ENCODE results near the gene SH3RF3. TPM values are rescaled to one million over a fixed set of nuclear protein-coding genes. Genes with fewer than 3 reads are reported as not detected.

SH3RF3 gene
- total RNA-seq, 4 donors from 2014 or later: 5.3 to 10.0 (median 8.0) TPM

DNA sequence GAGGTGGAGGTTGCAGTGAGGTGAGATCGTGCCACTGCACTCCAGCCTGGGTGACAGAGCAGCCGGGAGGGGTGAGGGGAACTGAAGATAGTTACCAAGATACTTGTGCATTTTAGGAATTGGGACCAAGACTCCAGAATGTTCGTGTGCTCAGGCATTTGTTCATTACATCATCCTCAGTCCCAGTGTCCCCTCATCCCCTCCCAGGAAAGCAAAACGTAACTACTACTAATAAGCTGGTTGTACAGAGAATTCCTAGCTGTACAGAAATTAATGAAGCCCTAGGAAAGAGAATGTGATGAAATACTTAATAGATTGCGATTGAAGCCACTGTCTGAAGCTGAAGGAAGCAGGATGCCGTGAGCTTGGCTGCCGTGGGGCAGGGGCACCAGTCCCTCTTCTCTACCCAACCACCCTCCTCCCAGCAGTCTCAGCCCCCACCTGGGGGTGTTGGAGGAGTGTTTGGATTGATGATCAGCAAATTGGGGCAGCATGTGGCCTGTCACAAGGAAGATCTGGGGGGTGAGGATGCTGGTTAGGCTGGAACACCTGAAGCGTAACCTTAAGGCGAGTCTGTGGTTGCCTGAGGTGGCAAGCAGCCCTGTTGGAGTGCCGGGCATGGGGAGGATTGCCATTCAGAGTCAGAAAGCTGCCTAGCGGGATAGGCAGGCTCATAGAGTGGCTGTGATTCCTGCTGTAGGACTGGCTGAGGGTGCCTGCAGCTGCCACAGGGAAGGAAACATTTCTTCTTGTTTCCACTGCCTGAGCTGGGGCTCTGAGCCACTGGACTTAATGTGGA, 140.9 kb downstream of the SH3RF3 start:
- TF ChIP-seq, protein P1, sequence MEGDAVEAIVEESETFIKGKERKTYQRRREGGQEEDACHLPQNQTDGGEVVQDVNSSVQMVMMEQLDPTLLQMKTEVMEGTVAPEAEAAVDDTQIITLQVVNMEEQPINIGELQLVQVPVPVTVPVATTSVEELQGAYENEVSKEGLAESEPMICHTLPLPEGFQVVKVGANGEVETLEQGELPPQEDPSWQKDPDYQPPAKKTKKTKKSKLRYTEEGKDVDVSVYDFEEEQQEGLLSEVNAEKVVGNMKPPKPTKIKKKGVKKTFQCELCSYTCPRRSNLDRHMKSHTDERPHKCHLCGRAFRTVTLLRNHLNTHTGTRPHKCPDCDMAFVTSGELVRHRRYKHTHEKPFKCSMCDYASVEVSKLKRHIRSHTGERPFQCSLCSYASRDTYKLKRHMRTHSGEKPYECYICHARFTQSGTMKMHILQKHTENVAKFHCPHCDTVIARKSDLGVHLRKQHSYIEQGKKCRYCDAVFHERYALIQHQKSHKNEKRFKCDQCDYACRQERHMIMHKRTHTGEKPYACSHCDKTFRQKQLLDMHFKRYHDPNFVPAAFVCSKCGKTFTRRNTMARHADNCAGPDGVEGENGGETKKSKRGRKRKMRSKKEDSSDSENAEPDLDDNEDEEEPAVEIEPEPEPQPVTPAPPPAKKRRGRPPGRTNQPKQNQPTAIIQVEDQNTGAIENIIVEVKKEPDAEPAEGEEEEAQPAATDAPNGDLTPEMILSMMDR (IDR thresholded peaks at IDR 0.05; ENCODE audit: low read depth): no peak

DNA sequence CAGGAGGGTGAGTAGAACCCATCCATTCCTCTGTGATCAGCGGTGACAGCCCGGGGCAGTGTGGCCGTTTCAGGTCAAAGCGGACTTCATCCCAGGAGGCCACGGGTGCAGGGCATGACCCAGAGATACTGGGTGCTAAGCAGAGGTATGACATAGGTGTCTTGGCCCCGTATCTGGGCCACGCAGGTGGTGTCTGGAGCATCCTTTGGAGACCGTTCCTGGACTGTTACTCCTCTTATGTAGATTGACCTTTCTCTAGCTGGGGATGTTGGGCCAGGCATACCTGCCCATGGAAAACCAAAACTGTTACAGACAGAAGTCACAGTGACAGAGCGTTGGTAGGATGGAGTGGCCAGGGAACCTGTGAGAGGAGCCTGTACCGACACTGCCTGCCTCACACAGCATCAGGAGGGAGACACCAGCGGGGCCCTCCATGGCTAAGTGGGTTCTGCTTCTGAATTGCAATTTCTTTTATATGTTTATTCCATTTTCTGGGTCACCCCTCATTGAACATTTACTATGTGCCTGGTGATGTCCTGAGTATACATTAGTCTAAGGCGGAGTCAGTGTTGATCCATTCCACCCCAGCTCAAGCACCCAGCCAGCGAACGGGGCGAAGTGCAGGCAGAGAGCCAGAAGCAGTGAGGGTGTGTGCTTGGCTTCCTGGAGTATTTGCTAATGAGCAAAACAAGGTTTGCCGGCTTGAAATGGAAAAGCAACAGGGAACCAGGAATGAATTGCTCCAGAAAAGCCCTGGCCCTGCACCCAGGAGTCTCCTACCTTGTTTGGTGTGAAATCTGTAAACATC, 141.7 kb downstream of the SH3RF3 start:
- TF ChIP-seq, protein P1 (IDR thresholded peaks at IDR 0.05; ENCODE audit: low read depth): no peak

DNA sequence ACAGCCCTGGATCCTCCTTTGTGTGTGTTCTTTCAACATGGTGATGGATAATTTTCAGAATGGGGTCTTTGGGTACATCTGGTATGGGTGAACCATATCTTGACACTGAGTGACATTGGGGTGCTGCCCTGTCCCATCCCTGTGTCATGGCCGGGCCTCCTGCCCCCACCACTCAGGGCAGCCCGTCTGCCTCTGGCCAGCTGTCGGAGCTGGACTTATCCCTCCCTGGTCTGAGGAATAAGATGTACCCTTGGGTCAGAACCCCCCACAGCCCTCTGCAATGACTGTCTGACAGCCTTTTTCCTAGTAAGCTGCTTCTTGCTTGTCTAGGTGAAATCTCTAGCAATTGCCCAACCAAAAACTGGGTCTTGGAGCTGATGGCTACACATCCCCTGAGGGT, 142.9 kb downstream of the SH3RF3 start:
- TF ChIP-seq, protein P1 (IDR thresholded peaks at IDR 0.05; ENCODE audit: low read depth): no peak

DNA sequence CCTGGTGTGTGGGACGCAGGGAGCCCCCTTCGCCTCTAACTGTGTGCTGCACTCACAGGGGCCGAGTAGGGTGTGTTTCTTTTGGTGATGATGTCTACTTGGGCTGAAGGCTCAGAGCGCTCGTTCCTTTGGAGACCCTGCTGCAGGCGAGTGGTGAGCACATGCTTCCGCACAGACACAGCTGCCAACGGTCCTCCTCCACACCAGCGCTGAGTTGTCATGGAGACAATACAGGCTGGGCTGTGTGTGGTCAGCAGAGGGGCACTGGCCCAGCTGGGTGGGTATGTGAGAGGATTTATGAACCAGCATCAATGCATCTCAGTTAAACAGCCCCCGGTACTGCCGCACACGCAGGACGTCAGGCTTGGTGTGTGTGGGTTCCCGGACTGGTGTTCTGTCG, 143.5 kb downstream of the SH3RF3 start:
- TF ChIP-seq, protein P1 (IDR thresholded peaks at IDR 0.05; ENCODE audit: low read depth): no peak

DNA sequence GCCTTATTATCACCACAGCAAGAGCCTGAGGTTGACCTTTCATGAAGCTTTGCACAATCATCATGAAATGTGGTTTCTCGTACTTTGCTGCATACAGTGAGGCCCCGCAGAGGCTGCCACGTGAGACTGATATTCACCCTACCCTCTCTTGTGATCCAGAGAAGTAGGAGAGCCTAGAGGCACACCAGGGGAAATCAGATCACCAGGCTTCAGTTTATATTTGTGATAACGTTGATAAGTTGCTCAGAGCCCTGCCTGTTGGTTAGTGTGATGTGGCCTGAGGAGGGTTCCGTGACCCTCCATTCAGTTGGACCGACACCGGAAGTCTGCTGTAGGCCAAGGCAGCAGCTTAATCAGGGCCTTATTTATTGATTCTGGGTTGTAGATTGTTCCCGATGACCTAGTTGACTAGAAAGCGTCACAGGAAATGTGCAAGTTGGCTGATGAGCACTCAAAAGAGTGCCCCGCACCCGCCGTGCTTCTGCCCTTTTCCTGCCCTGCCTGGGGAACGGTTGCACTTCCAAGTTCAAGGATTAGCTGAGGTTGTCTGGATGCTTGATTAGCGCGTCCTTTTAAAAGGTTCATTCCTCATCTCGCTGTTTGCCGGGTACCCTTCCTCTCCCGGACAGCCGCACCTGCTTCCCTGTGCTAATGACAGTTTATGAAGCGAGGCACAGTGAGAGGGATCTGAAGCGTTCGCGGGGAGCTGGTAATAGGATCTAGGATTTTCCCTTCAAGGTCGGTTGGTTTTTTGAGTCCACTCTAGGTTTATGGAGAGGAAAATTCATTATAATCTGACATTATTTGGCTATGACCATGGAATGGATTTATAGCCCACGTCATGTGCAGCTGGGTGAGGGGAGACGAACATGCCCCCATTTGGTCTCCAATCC, 146.4 kb downstream of the SH3RF3 start:
- TF ChIP-seq, protein P1 (IDR thresholded peaks at IDR 0.05; ENCODE audit: low read depth): no peak

DNA sequence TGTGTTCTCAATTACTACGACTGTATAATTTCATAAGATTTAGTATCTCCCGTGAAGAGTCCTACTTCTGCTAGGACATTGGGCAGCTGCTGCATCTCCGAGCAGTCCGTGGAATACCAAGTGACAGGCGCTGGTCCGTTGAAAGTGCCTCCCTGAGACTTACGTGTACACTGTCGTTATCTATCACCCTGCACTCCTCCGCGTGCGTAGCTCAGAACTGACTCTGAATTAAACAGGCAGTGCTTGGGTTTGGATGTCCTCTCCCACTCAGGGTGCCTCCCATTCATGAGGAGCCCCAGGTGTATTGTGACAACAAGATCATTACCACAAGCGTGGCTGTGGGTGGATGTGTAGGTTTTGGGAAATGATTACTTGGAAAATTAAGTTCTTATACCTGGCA, 148.4 kb downstream of the SH3RF3 start:
- TF ChIP-seq, protein P1 (IDR thresholded peaks at IDR 0.05; ENCODE audit: low read depth): no peak
